HG03139 (cell line): ENCODE results near the gene MKX.

Experiments used
- ATAC-seq: cut with Tn5 transposase; IDR thresholded peaks from one replicate; pipeline ENCODE4 v1.9.1; 2021; ENCODE audit not compliant: unreplicated experiment

The MKX gene

GRCh38 chr10:27742195-27743011 is 3.2 kb downstream of the MKX start:
- peak; percentile 90 for ATAC-seq

- no peak for ATAC-seq
Measured at GRCh38 chr10:27741173-27742091, 4.2 kb downstream of the MKX start.

GRCh38 chr10:27736396-27736795 is 9.2 kb downstream of the MKX start:
- no peak for ATAC-seq

- no peak for ATAC-seq
Measured at GRCh38 chr10:27730041-27730440, 15.6 kb downstream of the MKX start.

- no peak for ATAC-seq
Measured at GRCh38 chr10:27728338-27728737, 17.3 kb downstream of the MKX start.

GRCh38 chr10:27724287-27724686 is 21.3 kb downstream of the MKX start:
- no peak for ATAC-seq

GRCh38 chr10:27723436-27723835 is 22.2 kb downstream of the MKX start:
- no peak for ATAC-seq

GRCh38 chr10:27720529-27720928 is 25.1 kb downstream of the MKX start:
- no peak for ATAC-seq

GRCh38 chr10:27719052-27719451 is 26.6 kb downstream of the MKX start:
- ATAC-seq = no peak

GRCh38 chr10:27717861-27718260 is 27.8 kb downstream of the MKX start:
- no peak for ATAC-seq

- no peak for ATAC-seq
Measured at GRCh38 chr10:27717224-27717623, 28.4 kb downstream of the MKX start.

- ATAC-seq = no peak
Measured at GRCh38 chr10:27716521-27716920, 29.1 kb downstream of the MKX start.

- no peak for ATAC-seq
Measured at GRCh38 chr10:27715505-27715904, 30.1 kb downstream of the MKX start.

- ATAC-seq = no peak
Measured at GRCh38 chr10:27714349-27714748, 31.3 kb downstream of the MKX start.

GRCh38 chr10:27713941-27714340 is 31.7 kb downstream of the MKX start:
- no peak for ATAC-seq

- ATAC-seq = no peak
Measured at GRCh38 chr10:27710014-27710413, 35.6 kb downstream of the MKX start.

- no peak for ATAC-seq
Measured at GRCh38 chr10:27709304-27709703, 36.3 kb downstream of the MKX start.

- no peak for ATAC-seq
Measured at GRCh38 chr10:27701938-27702537, 43.6 kb downstream of the MKX start.

GRCh38 chr10:27699776-27700175 is 45.8 kb downstream of the MKX start:
- ATAC-seq = no peak

GRCh38 chr10:27698961-27699360 is 46.7 kb downstream of the MKX start:
- ATAC-seq = no peak

- no peak for ATAC-seq
Measured at GRCh38 chr10:27696466-27696865, 49.2 kb downstream of the MKX start.

GRCh38 chr10:27695706-27696105 is 49.9 kb downstream of the MKX start:
- ATAC-seq = no peak
